Breast epithelium (tissue), 4 donors: ENCODE measurements around the gene ARRDC2. TPM values are rescaled to one million over a fixed set of nuclear protein-coding genes. Genes with fewer than 3 reads are reported as not detected.

Source experiments
- DNase-seq, 2 donors: peaks; one replicate each; pipeline ENCODE4 v3.0.0-alpha.2; 2019; ENCODE audit warnings: low spot score in 2 of 2
- H3K27ac ChIP-seq, 2 donors: fragments of 200-600 bp; sonication (generic) in 1 of 2; one replicate each; pipeline ENCODE4 v1.5.1; 2016 to 2019; ENCODE audit warnings: mild to moderate bottlenecking in 1 of 2
- H3K27me3 ChIP-seq, 2 donors: fragments of 200-600 bp; sonication (generic) in 1 of 2; one replicate each; pipeline versions ENCODE4 v1.5.1 to v1.6.0; 2017 to 2019; ENCODE audit warnings: control low read depth in 1 of 2, mild to moderate bottlenecking in 1 of 2
- H3K36me3 ChIP-seq: fragments of 200-600 bp; one replicate; pipeline ENCODE4 v1.5.1; 2019
- H3K4me1 ChIP-seq, 2 donors: fragments of 200-600 bp; sonication (generic); one replicate each; pipeline ENCODE4 v1.5.1; 2016 to 2019; ENCODE audit warnings: control low read depth in 1 of 2
- H3K4me3 ChIP-seq, 3 donors: fragments of 200-600 bp; sonication (generic); 1 replicate in 2 of 3; 2 replicates in 1 of 3; pipeline ENCODE4 v1.5.1; 2016 to 2019; ENCODE audit warnings: mild to moderate bottlenecking in 3 of 3, moderate library complexity in 2 of 3
- H3K9me3 ChIP-seq, 2 donors: fragments of 200-600 bp; sonication (generic) in 1 of 2; one replicate each; pipeline ENCODE4 v1.5.1; 2016 to 2019; ENCODE audit warnings: control low read depth in 1 of 2
- POLR2A ChIP-seq: fragments of 450-650 bp; IDR thresholded peaks from one replicate; pipeline ENCODE4 v1.6.1; 2016; ENCODE audit warnings: antibody characterized with exemption, mild to moderate bottlenecking, moderate library complexity
- POLR2AphosphoS5 ChIP-seq, 3 donors: sonication (generic); formaldehyde crosslinking; IDR thresholded peaks; one replicate each; pipeline ENCODE4 v1.6.1; 2017; ENCODE audit warnings: antibody characterized with exemption in 3 of 3
- intact Hi-C: fragments of 100-400 bp; cut with DNase I; formaldehyde crosslinking; loops from one replicate; pipeline ENCODE4 v1.15.1; 2023; ENCODE audit warnings: low total_unique reads
- total RNA-seq, 3 donors: library from RNA; depleted of rRNA; stranded (reverse); fragments of >200 nt; gene quantifications; one replicate each; pipeline ENCODE4 v1.1.0, GENCODE V29; 2016
- TF ChIP-seq, protein P1 (sequence below), 3 donors: fragments of 450-650 bp; IDR thresholded peaks; one replicate each; pipeline ENCODE4 v1.5.1; 2016 to 2017; ENCODE audit warnings: antibody characterized with exemption in 3 of 3, mild to moderate bottlenecking in 3 of 3, moderate library complexity in 3 of 3

The ARRDC2 gene
- total RNA-seq, 3 donors from 2014 or later = 49.4 to 89.3 (median 53.4) TPM

DNA sequence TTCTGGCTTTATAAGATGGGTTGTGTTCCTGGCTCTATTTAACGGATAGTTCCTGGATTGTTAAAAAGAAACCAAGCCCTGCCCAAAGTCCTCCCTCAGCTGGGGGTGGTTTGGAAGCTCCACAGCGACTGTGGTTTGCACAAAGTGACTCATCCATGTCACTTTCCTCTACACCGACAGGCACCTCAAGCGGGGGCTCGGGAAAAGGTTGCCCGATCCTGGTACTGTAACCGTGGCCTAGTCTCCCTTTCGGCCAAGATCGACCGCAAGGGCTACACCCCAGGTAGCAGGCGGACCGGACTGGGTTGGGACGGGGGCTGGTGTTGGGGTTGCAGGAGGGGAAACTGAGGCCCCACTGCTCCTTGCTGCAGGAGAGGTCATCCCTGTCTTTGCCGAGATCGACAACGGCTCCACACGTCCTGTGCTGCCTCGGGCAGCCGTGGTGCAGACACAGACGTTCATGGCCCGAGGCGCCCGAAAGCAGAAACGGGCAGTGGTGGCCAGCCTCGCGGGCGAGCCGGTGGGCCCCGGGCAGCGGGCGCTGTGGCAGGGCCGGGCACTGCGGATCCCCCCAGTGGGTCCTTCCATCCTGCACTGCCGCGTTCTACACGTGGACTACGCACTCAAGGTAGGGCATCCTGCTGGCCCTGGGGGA is 1.6 kb downstream of the ARRDC2 start:
- H3K9me3 ChIP-seq = no peaks in the 10 kb centered on the region
- no peaks in the 10 kb centered on the region for H3K36me3 ChIP-seq
- peak overlapping the region; percentile 72 to 91 for H3K27ac ChIP-seq
- no peaks in the 10 kb centered on the region for H3K4me1 ChIP-seq
- no peak for DNase-seq
- H3K27me3 ChIP-seq = no peaks in the 10 kb centered on the region
- intact Hi-C loops = loop anchor here (5.0 kb wide), 1 partner anchor 48 kb away; no protein-coding TSS in a partner anchor
- H3K4me3 ChIP-seq = peak overlapping the region; percentile 62 to 75 (median 65)
- TF ChIP-seq POLR2AphosphoS5 (IDR thresholded peaks at IDR 0.05) = peak in 1 of 3 donors; percentile 19
- no peak for TF ChIP-seq POLR2A
- TF ChIP-seq, protein P1, sequence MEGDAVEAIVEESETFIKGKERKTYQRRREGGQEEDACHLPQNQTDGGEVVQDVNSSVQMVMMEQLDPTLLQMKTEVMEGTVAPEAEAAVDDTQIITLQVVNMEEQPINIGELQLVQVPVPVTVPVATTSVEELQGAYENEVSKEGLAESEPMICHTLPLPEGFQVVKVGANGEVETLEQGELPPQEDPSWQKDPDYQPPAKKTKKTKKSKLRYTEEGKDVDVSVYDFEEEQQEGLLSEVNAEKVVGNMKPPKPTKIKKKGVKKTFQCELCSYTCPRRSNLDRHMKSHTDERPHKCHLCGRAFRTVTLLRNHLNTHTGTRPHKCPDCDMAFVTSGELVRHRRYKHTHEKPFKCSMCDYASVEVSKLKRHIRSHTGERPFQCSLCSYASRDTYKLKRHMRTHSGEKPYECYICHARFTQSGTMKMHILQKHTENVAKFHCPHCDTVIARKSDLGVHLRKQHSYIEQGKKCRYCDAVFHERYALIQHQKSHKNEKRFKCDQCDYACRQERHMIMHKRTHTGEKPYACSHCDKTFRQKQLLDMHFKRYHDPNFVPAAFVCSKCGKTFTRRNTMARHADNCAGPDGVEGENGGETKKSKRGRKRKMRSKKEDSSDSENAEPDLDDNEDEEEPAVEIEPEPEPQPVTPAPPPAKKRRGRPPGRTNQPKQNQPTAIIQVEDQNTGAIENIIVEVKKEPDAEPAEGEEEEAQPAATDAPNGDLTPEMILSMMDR (IDR thresholded peaks at IDR 0.05) = no peak

DNA sequence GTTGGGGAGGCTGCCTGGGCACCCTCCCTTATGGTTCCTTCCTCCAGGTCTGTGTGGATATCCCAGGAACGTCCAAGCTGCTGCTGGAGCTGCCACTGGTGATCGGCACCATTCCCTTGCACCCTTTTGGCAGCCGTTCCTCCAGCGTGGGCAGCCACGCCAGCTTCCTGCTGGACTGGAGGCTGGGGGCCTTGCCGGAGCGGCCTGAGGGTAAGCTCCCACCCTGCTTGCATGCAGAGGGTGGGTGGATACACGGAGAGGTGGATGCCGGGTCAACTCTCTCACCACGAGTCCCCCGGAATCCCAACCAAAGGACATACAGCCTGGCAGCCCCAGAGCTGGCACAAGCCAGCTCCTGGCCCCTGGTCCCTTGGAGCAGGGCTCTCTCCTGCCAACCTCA is 2.2 kb downstream of the ARRDC2 start:
- Histone ChIP-seq H3K27ac (peak overlapping the region; percentile 72 to 91), H3K4me1 (no peaks in the 10 kb centered on the region), H3K4me3 (peak overlapping the region; percentile 62 to 75 (median 65)), H3K27me3 (no peaks in the 10 kb centered on the region), H3K36me3 (no peaks in the 10 kb centered on the region), H3K9me3 (no peaks in the 10 kb centered on the region)
- no peak for DNase-seq
- intact Hi-C loops = no loop called here
- TF ChIP-seq POLR2A (no peak), POLR2AphosphoS5 (IDR thresholded peaks at IDR 0.05) (no peak)
- TF ChIP-seq, protein P1 (IDR thresholded peaks at IDR 0.05) = no peak

DNA sequence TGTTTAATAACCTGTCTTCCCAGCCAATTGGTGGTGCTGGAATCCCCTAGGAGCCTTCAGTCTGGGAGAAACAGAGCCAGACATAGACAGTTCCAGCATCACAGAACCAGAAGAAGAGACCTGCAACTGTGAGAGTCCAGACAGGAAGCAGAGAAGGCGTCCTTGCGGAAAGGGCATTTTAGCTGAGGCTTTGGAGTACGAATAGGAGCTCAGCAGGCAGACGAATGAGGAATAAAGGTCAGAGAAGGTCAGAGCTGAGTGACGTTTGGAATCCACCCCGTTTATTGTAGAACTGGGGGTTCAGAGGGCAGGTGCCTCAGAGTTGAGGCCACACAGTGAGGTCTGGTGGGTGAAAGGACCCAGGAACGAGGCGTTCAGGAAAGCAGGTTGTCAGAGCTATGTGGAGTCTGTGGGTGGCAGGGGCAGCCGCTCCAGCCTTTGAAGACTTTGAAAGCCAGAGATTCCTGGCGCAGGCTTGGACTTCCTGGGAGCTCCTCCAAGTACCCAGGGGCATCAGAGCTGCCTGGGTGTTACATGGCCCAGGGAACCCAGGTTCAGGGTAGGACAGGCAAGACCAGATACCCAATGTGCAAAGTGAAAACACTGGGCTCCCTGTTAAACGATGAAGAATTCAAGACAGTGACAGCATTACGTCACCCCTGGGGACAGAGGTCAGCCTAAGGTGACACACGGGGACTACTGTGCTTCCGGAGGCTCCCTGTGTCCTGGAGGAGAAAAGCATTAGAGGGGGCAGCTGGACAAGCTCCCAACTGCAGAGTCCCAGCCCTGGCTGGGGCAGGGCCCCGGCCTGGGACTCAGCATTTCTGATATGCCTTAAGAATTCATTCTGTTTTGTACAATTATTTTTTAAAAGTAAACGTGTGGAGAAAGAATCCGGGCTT is 5.5 kb downstream of the ARRDC2 start:
- H3K4me1 ChIP-seq = no peaks in the 10 kb centered on the region
- no peaks in the 10 kb centered on the region for H3K27me3 ChIP-seq
- H3K36me3 ChIP-seq = no peaks in the 10 kb centered on the region
- H3K27ac ChIP-seq = peak overlapping the region; percentile 64 to 91
- peak; percentile 69 to 94 for DNase-seq
- intact Hi-C loops = no loop called here
- H3K4me3 ChIP-seq = peak overlapping the region in 2 of 3 donors; percentile 2 to 24
- TF ChIP-seq POLR2AphosphoS5 (IDR thresholded peaks at IDR 0.05) = peak in 1 of 3 donors; percentile 77
- TF ChIP-seq, protein P1 (IDR thresholded peaks at IDR 0.05) = no peak
- no peaks in the 10 kb centered on the region for H3K9me3 ChIP-seq

- intact Hi-C loops = no loop called here
- no peak overlapping the region for H3K4me3 ChIP-seq
- peak overlapping the region; percentile 64 to 91 for H3K27ac ChIP-seq
- no peaks in the 10 kb centered on the region for H3K9me3 ChIP-seq
- no peaks in the 10 kb centered on the region for H3K4me1 ChIP-seq
- TF ChIP-seq POLR2AphosphoS5 (IDR thresholded peaks at IDR 0.05) (no peak), POLR2A (no peak)
- TF ChIP-seq, protein P1 (IDR thresholded peaks at IDR 0.05) = no peak
- no peak for DNase-seq
- H3K36me3 ChIP-seq = no peaks in the 10 kb centered on the region
- no peaks in the 10 kb centered on the region for H3K27me3 ChIP-seq
These were observed 6.2 kb downstream of the ARRDC2 start for GRCh38 chr19:18014197-18014596.
